NCI-H345 treated with DMSO at 0.1 percent for 48 hours (cell line): Measurements from ENCODE around the gene PSMD6.

Experiments used
- DNase-seq: peaks from one replicate; lab custom pipeline; 2025; ENCODE audit not compliant: unreplicated experiment; lab: John Stamatoyannopoulos, UW

The PSMD6 gene

GRCh38 chr3:64023187-64023860 is at the start of gene PSMD6:
Gene PSMD6 (minus strand): TSS chr3:64023494. CDS start chr3:64023419, 75 bp downstream.
- DNase-seq: peak; percentile 45

DNA sequence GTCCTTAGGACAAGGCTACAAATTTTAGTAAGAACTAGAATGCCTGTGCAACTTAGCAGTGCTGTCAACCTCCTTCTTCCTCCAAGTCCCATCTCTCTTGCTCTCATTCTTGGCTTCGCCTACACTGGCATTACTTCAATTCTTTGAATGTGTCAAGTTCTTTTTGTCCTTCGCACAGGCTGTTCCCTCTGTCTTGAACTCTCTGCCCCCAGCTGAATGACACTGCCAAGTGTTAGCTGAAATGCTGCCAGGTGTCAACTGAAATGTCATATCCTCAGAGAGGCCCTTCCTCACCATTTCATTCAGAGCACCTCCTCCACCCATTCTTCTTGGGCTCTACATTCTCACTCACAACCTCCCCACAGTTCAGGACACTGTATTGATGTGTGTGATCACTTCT is 48.8 kb upstream of the PSMD6 start:
- DNase-seq: no peak

- DNase-seq: no peak
Measured at GRCh38 chr3:64070704-64071103, 47.4 kb upstream of the PSMD6 start.

- no peak for DNase-seq
Measured at GRCh38 chr3:64067506-64068346, 44.4 kb upstream of the PSMD6 start.

DNA sequence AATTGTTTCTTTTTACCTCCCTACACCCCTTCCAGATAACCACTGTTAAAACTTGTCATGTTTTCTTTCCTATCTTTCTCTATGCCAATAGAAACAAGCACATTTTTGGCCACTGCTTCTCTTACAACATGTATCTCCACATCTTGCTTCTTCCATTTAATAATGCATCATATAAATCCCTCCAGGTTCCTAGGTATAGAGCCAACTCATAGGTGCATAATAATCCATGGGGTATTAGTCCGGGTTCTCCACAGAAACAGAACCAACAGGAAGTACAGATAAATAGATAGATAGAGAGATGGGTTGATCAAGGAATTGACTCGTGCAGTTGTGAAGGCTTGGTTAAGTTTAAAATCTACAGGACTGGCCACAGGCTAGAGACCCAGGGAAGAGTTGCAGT is 41.5 kb upstream of the PSMD6 start:
- no peak for DNase-seq

GRCh38 chr3:64063983-64064438 is 40.7 kb upstream of the PSMD6 start:
- DNase-seq: no peak

DNA sequence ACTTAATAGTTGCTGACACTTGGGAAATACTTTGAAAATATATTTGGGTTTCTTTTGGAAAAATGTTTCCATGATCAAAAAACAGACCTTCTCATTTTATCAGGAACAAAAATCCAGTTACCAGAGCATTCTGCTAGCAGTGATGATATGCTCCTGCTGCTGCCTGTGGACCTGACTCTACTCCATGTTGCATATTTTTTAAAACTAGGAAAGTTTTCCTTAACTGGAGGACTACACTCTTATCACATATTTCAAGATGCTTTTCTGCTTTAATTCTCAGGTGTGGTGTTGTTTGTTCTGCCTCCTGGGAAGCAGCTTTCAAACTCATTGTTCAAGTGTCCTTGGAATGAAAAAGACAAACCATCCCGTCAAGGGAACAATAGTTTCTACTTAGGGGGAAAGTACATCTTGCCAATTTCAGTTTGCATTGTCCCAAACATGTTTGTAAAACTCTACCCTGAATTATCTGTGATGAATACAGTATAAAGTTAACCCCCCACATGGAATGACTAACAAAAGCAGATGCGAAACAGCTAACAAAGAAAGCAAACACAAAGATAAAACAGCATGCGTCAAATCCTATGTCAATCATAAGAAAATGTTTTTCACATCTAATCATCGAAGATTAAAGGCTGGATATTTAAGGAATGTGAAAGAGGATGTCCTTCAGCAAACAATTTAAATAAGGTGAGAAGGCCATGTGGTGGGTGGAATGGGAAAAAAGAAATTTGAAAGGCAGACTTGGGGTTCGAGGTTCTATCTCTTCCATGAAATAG is 40.1 kb upstream of the PSMD6 start:
- DNase-seq: peak; percentile 26

DNA sequence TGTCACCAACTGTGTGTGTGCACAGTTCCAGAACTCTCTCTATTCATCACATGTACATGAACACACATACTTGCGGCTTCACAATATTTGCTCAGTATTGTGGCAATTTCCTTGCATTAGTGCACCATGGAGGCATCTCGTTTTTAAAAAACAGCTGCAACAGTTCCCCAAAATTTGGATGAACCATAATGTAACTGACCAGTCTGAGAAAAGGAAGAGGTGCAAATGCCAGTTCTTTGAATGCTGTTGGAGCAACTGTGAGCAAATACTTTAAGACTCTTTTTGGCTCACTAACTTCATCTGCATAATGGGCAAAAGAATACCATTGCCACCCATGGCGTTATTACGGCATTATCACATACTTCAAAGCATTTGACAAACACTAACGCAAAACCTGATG is 38.3 kb upstream of the PSMD6 start:
- no peak for DNase-seq

DNA sequence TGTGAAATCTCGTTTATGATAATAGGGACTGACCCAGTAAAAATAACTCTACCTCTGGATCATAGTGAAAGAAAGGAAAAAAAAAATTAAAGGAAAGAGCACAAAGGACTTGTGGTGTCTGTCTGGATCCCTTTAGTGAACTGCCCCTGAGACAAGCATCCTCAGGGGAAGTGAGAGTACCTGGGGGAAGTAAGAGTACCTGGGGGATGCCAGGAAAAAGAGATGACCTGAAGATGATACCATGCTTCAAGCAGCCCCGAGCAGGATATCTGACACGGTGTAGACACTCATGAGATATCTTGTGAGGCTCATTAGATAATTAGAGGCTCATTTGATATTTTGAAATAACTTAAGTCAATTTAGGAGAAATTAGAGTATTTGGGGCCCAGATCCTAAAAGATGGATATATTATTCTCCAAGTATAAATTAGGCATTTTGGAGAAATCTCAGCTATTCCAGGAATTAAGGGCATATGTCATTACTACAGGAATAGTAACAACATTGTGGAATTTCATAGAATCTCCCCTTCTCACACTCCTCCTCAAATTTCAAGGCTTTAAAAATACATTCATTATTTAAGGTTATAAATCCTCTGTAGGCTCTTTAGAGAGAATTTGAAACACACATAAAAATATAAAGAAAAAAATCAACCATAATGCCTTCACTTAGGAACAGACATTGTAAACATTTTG is 36.3 kb upstream of the PSMD6 start:
- no peak for DNase-seq

DNA sequence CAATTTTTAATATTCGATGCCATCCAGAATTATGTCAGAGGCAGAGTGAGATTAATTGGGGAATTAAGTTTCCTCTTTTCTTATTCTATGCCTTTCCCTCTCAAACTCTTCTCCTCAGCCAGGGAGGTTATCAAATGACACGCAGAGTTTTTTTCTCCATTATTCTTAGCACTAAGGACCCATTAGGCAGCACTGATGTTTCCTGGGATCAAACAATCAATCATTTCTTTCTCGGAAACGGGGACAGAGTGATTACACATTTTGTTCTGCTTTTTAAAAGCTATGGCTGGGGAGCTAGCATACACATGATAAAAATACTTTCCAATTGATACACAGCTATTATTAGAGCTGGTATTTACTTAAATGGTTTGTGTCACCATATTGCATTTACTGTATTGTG is 35.3 kb upstream of the PSMD6 start:
- no peak for DNase-seq

DNA sequence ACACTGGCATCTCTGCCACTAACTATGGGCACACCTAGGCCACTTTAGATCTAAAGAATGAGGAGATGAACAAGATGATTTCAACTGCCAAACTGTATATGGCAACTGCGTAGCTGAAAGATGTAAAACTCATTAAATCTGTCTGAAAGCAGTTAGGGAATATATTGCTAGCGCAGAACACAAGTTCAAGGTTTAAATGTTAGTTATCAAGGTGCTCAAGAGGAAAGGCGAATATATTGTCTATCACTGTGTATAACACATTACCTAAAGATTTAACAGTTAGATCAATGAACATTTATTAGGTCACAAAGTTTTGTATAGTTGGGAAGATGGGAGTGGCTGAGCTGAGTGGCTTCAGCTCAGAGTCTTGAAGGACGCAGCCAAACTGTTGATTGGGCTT is 33.9 kb upstream of the PSMD6 start:
- DNase-seq: no peak

- DNase-seq: no peak
Measured at GRCh38 chr3:64056606-64057180, 33.4 kb upstream of the PSMD6 start.

DNA sequence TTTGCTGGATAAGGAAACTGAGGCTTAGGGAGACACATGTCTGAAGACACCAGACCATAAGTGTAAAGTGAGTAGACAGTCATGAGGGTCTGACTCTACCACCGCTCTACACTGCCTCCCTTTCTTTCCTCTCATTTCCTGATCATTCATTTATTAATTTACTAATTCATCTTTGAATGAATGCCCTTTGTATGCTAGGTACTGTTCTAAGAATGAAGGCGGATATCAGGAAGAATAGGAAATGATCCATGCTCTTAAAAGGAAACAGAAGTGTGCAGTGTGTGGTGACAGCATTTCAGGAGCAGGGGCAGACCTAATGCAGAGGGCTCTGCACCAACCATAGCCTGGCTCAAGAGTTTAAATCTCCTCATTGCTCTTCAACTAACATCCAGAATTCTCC is 31.8 kb upstream of the PSMD6 start:
- DNase-seq: no peak

DNA sequence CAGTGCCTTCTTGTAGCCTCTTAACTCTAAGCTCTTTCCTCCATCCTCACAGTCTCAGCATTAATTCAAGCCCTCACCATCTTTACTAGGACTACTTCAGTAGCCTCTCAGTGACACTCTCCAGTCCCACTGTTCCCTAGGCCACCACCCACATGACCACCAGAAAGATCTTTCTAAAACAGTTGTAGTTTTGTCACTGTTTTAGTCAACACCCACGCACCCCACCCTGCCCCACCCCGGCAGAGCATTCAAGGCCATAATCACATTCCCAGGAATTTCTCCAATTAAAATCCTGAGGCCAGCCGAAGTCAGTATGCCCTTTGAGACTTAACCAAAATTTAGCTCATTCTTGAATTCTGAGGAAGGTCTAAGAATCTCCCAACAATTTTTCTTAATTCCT is 31.2 kb upstream of the PSMD6 start:
- no peak for DNase-seq

GRCh38 chr3:64053581-64053980 is 30.3 kb upstream of the PSMD6 start:
- DNase-seq: no peak

DNA sequence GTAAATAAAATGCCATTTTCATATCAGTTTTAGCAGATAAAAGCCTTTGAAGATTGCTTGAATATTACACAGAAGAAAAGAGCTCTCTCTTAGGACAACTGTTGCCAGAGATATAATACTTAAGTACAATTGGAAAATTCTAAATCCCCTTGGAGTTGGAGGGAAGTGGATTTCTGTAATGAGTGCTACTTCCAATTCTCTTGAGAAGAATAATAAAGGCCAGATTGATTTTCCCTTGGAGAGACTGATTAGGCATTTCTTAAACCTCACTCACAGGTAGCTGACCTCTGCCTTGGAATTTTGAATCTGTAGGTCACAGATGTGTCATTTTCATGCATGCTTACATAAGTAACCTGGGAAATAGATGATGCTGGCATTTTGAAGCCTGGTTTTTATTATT is 29.8 kb upstream of the PSMD6 start:
- DNase-seq: no peak

GRCh38 chr3:64049832-64050231 is 26.5 kb upstream of the PSMD6 start:
- DNase-seq: no peak

DNA sequence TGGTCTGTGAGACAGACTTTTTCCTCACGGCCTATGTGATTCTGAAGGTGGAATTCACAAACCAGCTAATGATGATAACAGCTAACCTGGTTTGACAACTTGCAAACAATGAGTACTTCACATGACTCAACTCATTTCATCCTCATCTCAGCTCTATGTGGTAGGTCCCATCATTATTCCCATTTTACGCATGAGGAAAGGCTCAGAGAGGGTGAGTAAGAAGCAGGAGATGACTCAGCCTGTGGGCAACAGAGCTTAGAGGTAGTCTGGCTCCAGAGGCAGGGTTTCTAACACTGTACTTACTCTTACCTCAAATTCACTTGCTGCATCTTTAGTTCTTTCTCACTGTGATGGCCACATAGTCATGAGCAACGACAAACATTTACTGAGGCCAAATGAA is 25.8 kb upstream of the PSMD6 start:
- DNase-seq: no peak

GRCh38 chr3:64048631-64049061 is 25.4 kb upstream of the PSMD6 start:
- DNase-seq: no peak

DNA sequence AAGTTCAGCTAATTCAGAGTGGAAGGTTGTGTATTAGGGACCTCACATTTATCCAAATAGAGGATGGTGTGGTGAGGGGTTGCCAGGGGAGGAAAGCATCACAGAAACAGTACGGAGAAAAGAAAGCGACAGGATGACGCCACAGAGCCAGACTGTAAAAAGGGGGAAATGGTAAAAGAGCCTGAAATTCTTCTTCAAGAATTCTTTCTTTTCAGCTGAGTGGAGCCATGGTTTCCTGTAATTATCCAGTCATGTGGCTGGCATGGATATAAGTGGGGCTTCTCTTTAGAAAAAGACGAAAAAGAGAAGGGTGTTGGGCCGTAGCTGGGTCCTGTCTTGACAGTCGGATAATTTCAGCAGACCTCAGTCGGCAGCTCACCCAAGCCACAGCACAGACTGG is 24.5 kb upstream of the PSMD6 start:
- no peak for DNase-seq
